Lower lobe of right lung (tissue), 2 donors: Measurements from ENCODE around the gene ABCA7. TPM values are rescaled to one million over a fixed set of nuclear protein-coding genes. Genes with fewer than 3 reads are reported as not detected.
A peak's percentile ranks its signal among the peaks of the same experiment; 100 is the strongest.

Experiments
- ATAC-seq, 2 donors: fragments of 200-7000 bp; cut with Tn5 transposase; one replicate each; pipeline ENCODE4 v1.9.1; 2020 to 2022; ENCODE audit warnings: mild to moderate bottlenecking in 2 of 2, moderate library complexity in 2 of 2
- DNase-seq: peaks from one replicate; pipeline ENCODE4 v3.0.0-alpha.2; 2020
- H3K27ac ChIP-seq: fragments of 200-600 bp; one replicate; pipeline ENCODE4 v1.8.0; 2022
- H3K27me3 ChIP-seq: fragments of 200-600 bp; one replicate; pipeline ENCODE4 v1.8.0; 2022; ENCODE audit warnings: low read depth
- H3K36me3 ChIP-seq: fragments of 200-600 bp; one replicate; pipeline ENCODE4 v1.8.0; 2022; ENCODE audit warnings: mild to moderate bottlenecking
- H3K4me1 ChIP-seq: fragments of 200-600 bp; one replicate; pipeline ENCODE4 v1.8.0; 2022
- H3K4me3 ChIP-seq: fragments of 200-600 bp; one replicate; pipeline ENCODE4 v1.8.0; 2022; ENCODE audit warnings: mild to moderate bottlenecking
- H3K9me3 ChIP-seq: fragments of 200-600 bp; one replicate; pipeline ENCODE4 v1.8.0; 2022
- CTCF ChIP-seq: fragments of 200-600 bp; IDR thresholded peaks from one replicate; pipeline ENCODE4 v1.8.0; 2022; ENCODE audit warnings: antibody characterized with exemption, mild to moderate bottlenecking
- intact Hi-C: fragments of 100-400 bp; cut with DNase I; formaldehyde crosslinking; loops from one replicate; pipeline ENCODE4 v1.11.0; 2022
- total RNA-seq: library from RNA; stranded (reverse); fragmentation: NEBNext Ultra II Directional; extraction: Animal tissue kit (Norgen Biotek cat#: 25700); gene quantifications from one replicate; pipeline ENCODE4 v1.2.1, GENCODE V29; 2021
- donor health status: DM: no; HTN: yes; CAD: no; lungs with severe emphysema.

Gene ABCA7
- total RNA-seq, 1 donor from 2014 or later, result 53.3 TPM

GRCh38 chr19:1101337-1101698, 61.4 kb downstream of the ABCA7 start:
- no peaks in the 10 kb centered on the region for H3K27me3 ChIP-seq
- peak overlapping the region; percentile 92 for H3K27ac ChIP-seq
- peak overlapping the region; percentile 30 for H3K4me3 ChIP-seq
- no peaks in the 10 kb centered on the region for H3K9me3 ChIP-seq
- intact Hi-C loops, result no loop called here
- no peak for TF ChIP-seq CTCF
- peaks cover 5% of the 10 kb centered on the region for H3K36me3 ChIP-seq
- ATAC-seq (peak in 1 of 2 donors; percentile 13), DNase-seq (peak; percentile 77)
- H3K4me1 ChIP-seq, result peaks cover 73% of the 10 kb centered on the region

- Histone ChIP-seq H3K9me3 (no peaks in the 10 kb centered on the region), H3K4me3 (no peak overlapping the region), H3K27me3 (no peaks in the 10 kb centered on the region), H3K36me3 (peaks cover 18% of the 10 kb centered on the region), H3K4me1 (peaks cover 74% of the 10 kb centered on the region), H3K27ac (peak overlapping the region; percentile 92)
- intact Hi-C loops, result no loop called here
- no peak for TF ChIP-seq CTCF
- DNase-seq (no peak), ATAC-seq (peak; percentile 12 to 23)
Measured at GRCh38 chr19:1102407-1103131, 62.7 kb downstream of the ABCA7 start.

- Histone ChIP-seq H3K27me3 (no peaks in the 10 kb centered on the region), H3K4me1 (peaks cover 72% of the 10 kb centered on the region), H3K36me3 (peaks cover 24% of the 10 kb centered on the region), H3K9me3 (no peaks in the 10 kb centered on the region), H3K4me3 (peak overlapping the region; percentile 44), H3K27ac (peak overlapping the region; percentile 92)
- ATAC-seq, result no peak
- DNase-seq, result no peak
- TF ChIP-seq CTCF, result no peak
- intact Hi-C loops, result no loop called here
Measured at GRCh38 chr19:1103132-1103707, 63.3 kb downstream of the ABCA7 start.

- Histone ChIP-seq H3K36me3 (peaks cover 30% of the 10 kb centered on the region), H3K4me3 (peak within 1 kb of the TSS; percentile 71), H3K9me3 (no peaks in the 10 kb centered on the region), H3K27ac (peak within 1 kb of the TSS; percentile 92), H3K27me3 (no peaks in the 10 kb centered on the region), H3K4me1 (peaks cover 67% of the 10 kb centered on the region)
- intact Hi-C loops, result no loop called here
- no peak for TF ChIP-seq CTCF
- peak; percentile 99 for DNase-seq
- peak; percentile 87 to 91 for ATAC-seq
Measured at GRCh38 chr19:1103708-1104310, 63.9 kb downstream of the ABCA7 start, which contains the start of gene GPX4. Gene GPX4, plus strand, starts transcription at chr19:1103994. Its CDS starts 50 bp downstream, at chr19:1104044.

GRCh38 chr19:1104311-1105007, 64.6 kb downstream of the ABCA7 start:
- ATAC-seq, result peak; percentile 52 to 69
- H3K9me3 ChIP-seq, result no peaks in the 10 kb centered on the region
- DNase-seq, result peak; percentile 88
- TF ChIP-seq CTCF, result no peak
- H3K27ac ChIP-seq, result peak overlapping the region; percentile 92
- intact Hi-C loops, result no loop called here
- peak overlapping the region; percentile 71 for H3K4me3 ChIP-seq
- H3K36me3 ChIP-seq, result peaks cover 37% of the 10 kb centered on the region
- H3K4me1 ChIP-seq, result peaks cover 61% of the 10 kb centered on the region
- no peaks in the 10 kb centered on the region for H3K27me3 ChIP-seq
